ENCODE results near the gene DUSP6. TPM values are rescaled to one million over a fixed set of nuclear protein-coding genes. Genes with fewer than 3 reads are reported as not detected.

The DUSP6 gene
- polyA plus RNA-seq, 1 donor from 2014 or later, result 44.3 TPM

- H3K36me3 ChIP-seq (ENCODE audit: insufficient read depth, low read length), result no peaks in the 10 kb centered on the region
- no peaks in the 10 kb centered on the region for H3K9me3 ChIP-seq (ENCODE audit: low read length)
- no peaks in the 10 kb centered on the region for H3K79me2 ChIP-seq (replicated peaks; ENCODE audit: insufficient read depth, low read length)
- H3F3A ChIP-seq (ENCODE audit: insufficient read depth, low read length, poor library complexity, severe bottlenecking), result no peaks in the 10 kb centered on the region
- H4K20me1 ChIP-seq (ENCODE audit: insufficient read depth), result no peaks in the 10 kb centered on the region
- H2AFZ ChIP-seq (ENCODE audit: low read depth, low read length), result no peak overlapping the region
- no peaks in the 10 kb centered on the region for H3K27me3 ChIP-seq (ENCODE audit: insufficient read depth, low read depth, low read length)
- H3K4me2 ChIP-seq (ENCODE audit: low read length), result no peak overlapping the region
- no peak overlapping the region for H3K27ac ChIP-seq (ENCODE audit: low read length)
- no peak overlapping the region for H3K9ac ChIP-seq (ENCODE audit: low read length)
- TF ChIP-seq CTCF (IDR thresholded peaks at IDR 0.05; ENCODE audit: poor library complexity, severe bottlenecking) (no peak), SMC3 (conservative IDR thresholded peaks at IDR 0.05; ENCODE audit: poor library complexity) (no peak), EP300 (conservative IDR thresholded peaks at IDR 0.05; ENCODE audit: poor library complexity, severe bottlenecking) (no peak), EZH2 (IDR thresholded peaks at IDR 0.05; ENCODE audit: borderline replicate concordance, insufficient read depth, low read length, poor library complexity, severe bottlenecking) (no peak), MXI1 (conservative IDR thresholded peaks at IDR 0.05; ENCODE audit: poor library complexity, severe bottlenecking) (no peak), POLR2AphosphoS5 (IDR thresholded peaks at IDR 0.05) (no peak), TAF1 (IDR thresholded peaks at IDR 0.05; ENCODE audit: low read depth) (no peak), REST (IDR thresholded peaks at IDR 0.05; ENCODE audit: borderline replicate concordance) (no peak), RAD21 (conservative IDR thresholded peaks at IDR 0.05) (no peak)
- no peaks in the 10 kb centered on the region for H3K9me2 ChIP-seq (ENCODE audit: insufficient read depth, low read length)
- no peak overlapping the region for H3K4me3 ChIP-seq (ENCODE audit: low read length)
Measured at GRCh38 chr12:89370421-89370831, 18.1 kb upstream of the DUSP6 start.

- Histone ChIP-seq H3K4me3 (ENCODE audit: low read length) (no peak overlapping the region), H3K9me2 (ENCODE audit: insufficient read depth, low read length) (no peaks in the 10 kb centered on the region), H2AFZ (ENCODE audit: low read depth, low read length) (no peak overlapping the region), H3K4me2 (ENCODE audit: low read length) (no peak overlapping the region), H3K27me3 (ENCODE audit: insufficient read depth, low read depth, low read length) (no peaks in the 10 kb centered on the region), H4K20me1 (ENCODE audit: insufficient read depth) (no peaks in the 10 kb centered on the region), H3K9ac (ENCODE audit: low read length) (no peak overlapping the region), H3K79me2 (replicated peaks; ENCODE audit: insufficient read depth, low read length) (no peaks in the 10 kb centered on the region), H3K36me3 (ENCODE audit: insufficient read depth, low read length) (no peaks in the 10 kb centered on the region), H3K27ac (ENCODE audit: low read length) (no peak overlapping the region), H3F3A (ENCODE audit: insufficient read depth, low read length, poor library complexity, severe bottlenecking) (no peaks in the 10 kb centered on the region), H3K9me3 (ENCODE audit: low read length) (no peaks in the 10 kb centered on the region)
- no peak for TF ChIP-seq EZH2 (IDR thresholded peaks at IDR 0.05; ENCODE audit: borderline replicate concordance, insufficient read depth, low read length, poor library complexity, severe bottlenecking)
- no peak for TF ChIP-seq REST (IDR thresholded peaks at IDR 0.05; ENCODE audit: borderline replicate concordance)
- TF ChIP-seq TAF1 (IDR thresholded peaks at IDR 0.05; ENCODE audit: low read depth), result no peak
- TF ChIP-seq SMC3 (conservative IDR thresholded peaks at IDR 0.05; ENCODE audit: poor library complexity), result no peak
- TF ChIP-seq CTCF (IDR thresholded peaks at IDR 0.05; ENCODE audit: poor library complexity, severe bottlenecking), result no peak
Measured at GRCh38 chr12:89369166-89369565, 16.9 kb upstream of the DUSP6 start.

Measured in neural cell (in vitro differentiated cells).